Endothelial cell of umbilical vein (primary cell): ENCODE measurements around the gene PLA2G4E. TPM values are rescaled to one million over a fixed set of nuclear protein-coding genes. Genes with fewer than 3 reads are reported as not detected.

Experiments
- BruUV-seq: library from RNA; stranded (reverse); fragments of 400-500 nt; replicated peaks from 2 replicates; lab custom pipeline; 2021; lab: Mats Ljungman, UMichigan
- CTCF ChIA-PET: fragments of 300-600, 350-600 bp; sonication (Branson Sonifier 250); formaldehyde crosslinking; loops from one replicate; lab custom pipeline; 2021; ENCODE audit warnings: antibody characterized with exemption, inconsistent platforms; lab: Charles Lee
- POLR2A ChIA-PET: fragments of 300-600, 350-600 bp; sonication (Branson Sonifier 250); formaldehyde crosslinking; loops from one replicate; lab custom pipeline; 2021; ENCODE audit warnings: antibody characterized with exemption, inconsistent platforms; lab: Charles Lee
- DNase-seq: peaks from one replicate; pipeline ENCODE4 v3.0.0-alpha.2; 2011; ENCODE audit warnings: low read depth, low spot score
- FAIRE-seq: peaks from 2 replicates; lab custom pipeline; 2011; peaks lifted over from hg19 to GRCh38; lab: Jason Lieb, UNC
- H2AFZ ChIP-seq: 2 replicates; pipeline ENCODE4 v1.6.0; 2012; ENCODE audit warnings: low read depth, low read length, control low read depth, inconsistent platforms
- H3K27ac ChIP-seq: 2 replicates; pipeline ENCODE4 v1.5.1; 2011; ENCODE audit warnings: low read depth, mild to moderate bottlenecking, control low read depth, low read length, moderate library complexity; ENCODE audit not compliant: insufficient read depth
- H3K27me3 ChIP-seq, 2 experiments: 2 replicates each; pipeline versions ENCODE4 v1.6.0 to v1.6.1; 2011; ENCODE audit warnings: low read length in 2 of 2, mixed read lengths in 1 of 2; ENCODE audit not compliant: control insufficient read depth in 2 of 2, insufficient read depth in 2 of 2
- H3K36me3 ChIP-seq, 2 experiments: 2 replicates in 1 of 2; 3 replicates in 1 of 2; pipeline ENCODE4 v1.5.1; 2011; ENCODE audit warnings: low read length in 2 of 2, mild to moderate bottlenecking in 1 of 2, moderate library complexity in 1 of 2; ENCODE audit not compliant: control insufficient read depth in 2 of 2, insufficient read depth in 2 of 2; ENCODE audit errors: extremely low read depth in 1 of 2
- H3K4me1 ChIP-seq: 3 replicates; pipeline ENCODE4 v1.5.1; 2011; ENCODE audit warnings: mild to moderate bottlenecking, low read length; ENCODE audit not compliant: control insufficient read depth, insufficient read depth; ENCODE audit errors: extremely low read depth
- H3K4me2 ChIP-seq: 2 replicates; pipeline ENCODE4 v1.6.1; 2011; ENCODE audit warnings: low read length, control low read depth, mixed read lengths; ENCODE audit not compliant: insufficient read depth
- H3K4me3 ChIP-seq, 3 experiments: fragments of 200-600 bp in 1 of 3; sonication (generic), shearing (Covaris generic) in 1 of 3; replicated peaks in 1 of 3; 2 replicates each; pipeline ENCODE4 v1.5.1; 2011 to 2016; ENCODE audit warnings: control low read depth in 3 of 3, low read length in 3 of 3, mild to moderate bottlenecking in 2 of 3, inconsistent platforms in 1 of 3, low read depth in 1 of 3, moderate library complexity in 1 of 3; ENCODE audit not compliant: insufficient read depth in 1 of 3
- H3K79me2 ChIP-seq: 2 replicates; pipeline ENCODE4 v1.6.0; 2012; ENCODE audit warnings: low read length, inconsistent platforms; ENCODE audit not compliant: control insufficient read depth, insufficient read depth
- H3K9ac ChIP-seq: replicated peaks from 2 replicates; pipeline ENCODE3; 2011; ENCODE audit warnings: low read length, control low read depth; ENCODE audit not compliant: insufficient read depth; ENCODE audit errors: extremely low read depth
- H3K9me1 ChIP-seq: replicated peaks from 3 replicates; pipeline ENCODE4 v1.6.0; 2011; ENCODE audit warnings: mild to moderate bottlenecking, low read length; ENCODE audit not compliant: control insufficient read depth, insufficient read depth; ENCODE audit errors: extremely low read depth
- H3K9me3 ChIP-seq: replicated peaks from 2 replicates; pipeline ENCODE4 v1.5.1; 2012; ENCODE audit warnings: low read length, inconsistent platforms; ENCODE audit not compliant: control insufficient read depth, insufficient read depth
- H4K20me1 ChIP-seq: replicated peaks from 2 replicates; pipeline ENCODE3; 2011; ENCODE audit warnings: mild to moderate bottlenecking, low read length; ENCODE audit not compliant: control insufficient read depth, insufficient read depth; ENCODE audit errors: extremely low read depth
- EZH2 ChIP-seq: IDR thresholded peaks from 2 replicates; pipeline ENCODE4 v1.6.1; 2012; ENCODE audit warnings: borderline replicate concordance, low read depth, mild to moderate bottlenecking, moderate library complexity, low read length, inconsistent platforms; ENCODE audit not compliant: severe bottlenecking
- FOS ChIP-seq: IDR thresholded peaks from 2 replicates; pipeline ENCODE4 v1.6.1; 2011; ENCODE audit warnings: mild to moderate bottlenecking, low read length, moderate library complexity, borderline replicate concordance; ENCODE audit not compliant: insufficient read depth
- GATA2 ChIP-seq: IDR thresholded peaks from 2 replicates; pipeline ENCODE4 v1.7.0; 2011; ENCODE audit warnings: low read depth, mild to moderate bottlenecking, moderate library complexity, mixed read lengths, low read length; ENCODE audit not compliant: insufficient read length, insufficient read depth
- JUN ChIP-seq: IDR thresholded peaks from 2 replicates; pipeline ENCODE4 v1.6.1; 2011; ENCODE audit warnings: borderline replicate concordance, low read depth; ENCODE audit not compliant: insufficient read length, insufficient read depth
- MYC ChIP-seq: IDR thresholded peaks from one replicate; pipeline ENCODE4 v1.6.1; 2011; ENCODE audit warnings: mild to moderate bottlenecking, low read depth, low read length
- POLR2A ChIP-seq: IDR thresholded peaks from 2 replicates; pipeline ENCODE4 v1.6.1; 2012; ENCODE audit warnings: low read depth, mild to moderate bottlenecking, control low read depth, low read length
- POLR2AphosphoS5 ChIP-seq: IDR thresholded peaks from 2 replicates; pipeline ENCODE4 v1.6.1; 2012; ENCODE audit warnings: low read depth, mild to moderate bottlenecking, control low read depth, low read length, moderate library complexity; ENCODE audit not compliant: insufficient read depth
- dilution Hi-C: fragments of 300-500 bp; cut with MboI; formaldehyde crosslinking; loops from one replicate; pipeline ENCODE4 v1.15.0; 2019; ENCODE audit warnings: low sequenced_read_pairs; ENCODE audit not compliant: extremely low pct_ligation_motif_present
- intact Hi-C: fragments of 100-400 bp; cut with micrococcal nuclease; formaldehyde crosslinking; loops from one replicate; pipeline ENCODE4 v1.10.0; 2022
- polyA plus RNA-seq, 4 experiments: library from polyadenylated mRNA; depleted of rRNA in 3 of 4; stranded (reverse) in 3 of 4; unstranded in 1 of 4; fragments of >200 nt; gene quantifications; 2 replicates each; pipeline versions ENCODE4 v1.2.1 to v1.2.3, GENCODE V29; 2011 to 2012; ENCODE audit warnings: missing spikeins in 1 of 4
- total RNA-seq: library from RNA; stranded (reverse); gene quantifications from 2 replicates; pipeline ENCODE4 v1.2.3, GENCODE V29; 2021
- TF ChIP-seq, protein P1 (sequence below): IDR thresholded peaks from 2 replicates; pipeline ENCODE4 v1.6.1; 2011; ENCODE audit not compliant: insufficient read depth, insufficient read length
- TF ChIP-seq, protein P2 (sequence below), 2 donors: IDR thresholded peaks; 1 replicate in 1 of 2; 2 replicates in 1 of 2; pipeline ENCODE4 v1.5.1; 2011; ENCODE audit warnings: low read length in 2 of 2, mild to moderate bottlenecking in 2 of 2, moderate library complexity in 2 of 2, control low read depth in 1 of 2, inconsistent platforms in 1 of 2, low read depth in 1 of 2; ENCODE audit not compliant: insufficient read depth in 1 of 2; ENCODE audit errors: extremely low read depth in 1 of 2

PLA2G4E gene
- total and polyA plus RNA-seq, 2 donors (not counting 3 experiments of a cell fraction or from before 2014, with no cell fraction given), result not detected

DNA sequence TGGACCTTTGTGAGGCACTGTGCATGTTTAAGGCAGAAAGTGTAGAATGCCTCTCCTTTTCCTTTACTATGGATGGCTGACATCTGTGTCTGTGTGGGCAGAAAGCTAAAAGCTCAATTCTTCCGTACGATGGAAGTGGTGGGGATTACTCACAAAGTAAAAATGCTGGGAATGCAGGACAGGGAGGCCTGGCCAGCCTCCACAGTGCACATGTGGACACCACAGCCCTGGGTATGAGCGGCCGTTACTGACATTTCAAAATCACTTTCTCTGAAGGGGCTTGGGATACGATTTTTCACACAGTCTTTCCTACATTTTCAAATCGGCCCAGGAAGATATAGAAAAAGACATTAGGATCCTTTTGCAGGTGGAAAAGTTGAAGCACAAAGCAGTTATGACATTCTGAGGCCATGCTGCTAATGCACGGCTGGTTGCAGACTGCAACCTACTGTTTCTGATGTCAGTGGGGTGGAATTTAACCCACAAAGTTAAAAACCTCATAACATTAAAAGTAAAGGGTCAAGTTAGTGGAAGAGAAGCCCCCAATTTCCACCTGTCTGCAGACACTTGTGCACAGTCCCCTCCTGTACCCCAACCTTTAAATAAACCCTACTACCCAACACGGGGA lies 76.4 kb downstream of the PLA2G4E start:
- no peaks in the 10 kb centered on the region for H3K9me1 ChIP-seq
- no TSS peak for BruUV-seq
- ChIA-PET CTCF (interaction anchor here (1.0 to 1.9 kb wide), 8 partner anchors 12 to 40 kb away, joined by 3 to 6 read pairs (median 5); partner anchors contain the start of gene EHD4), POLR2A (interaction anchor here (1.5 kb wide), 1 partner anchor 28 kb away, joined by 9 read pairs; the partner anchor contains the start of gene EHD4)
- H3K36me3 ChIP-seq, result peaks cover 18 to 19% of the 10 kb centered on the region in 2 experiments
- no peaks in the 10 kb centered on the region for H3K9me3 ChIP-seq
- no peak overlapping the region for H3K4me3 ChIP-seq
- peak; percentile 82 for DNase-seq
- dilution Hi-C loops, result no loop called here
- peak; percentile 96 for FAIRE-seq
- H3K4me1 ChIP-seq, result peaks cover 91% of the 10 kb centered on the region
- peak overlapping the region; percentile 80 for H3K9ac ChIP-seq
- no peak overlapping the region for H2AFZ ChIP-seq
- intact Hi-C loops, result loop anchor here (1.0 kb wide), 3 partner anchors 8 to 28 kb away; partner anchors contain the start of gene EHD4
- peak overlapping the region; percentile 99 for H3K27ac ChIP-seq
- no peaks in the 10 kb centered on the region for H4K20me1 ChIP-seq
- TF ChIP-seq POLR2AphosphoS5 (peak; percentile 38), MYC (peak; percentile 84), FOS (peak; percentile 78), GATA2 (no peak), JUN (peak; percentile 79), EZH2 (no peak), POLR2A (peak; percentile 20)
- TF ChIP-seq, protein P1, sequence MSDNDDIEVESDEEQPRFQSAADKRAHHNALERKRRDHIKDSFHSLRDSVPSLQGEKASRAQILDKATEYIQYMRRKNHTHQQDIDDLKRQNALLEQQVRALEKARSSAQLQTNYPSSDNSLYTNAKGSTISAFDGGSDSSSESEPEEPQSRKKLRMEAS, result peak; percentile 68
- TF ChIP-seq, protein P2, sequence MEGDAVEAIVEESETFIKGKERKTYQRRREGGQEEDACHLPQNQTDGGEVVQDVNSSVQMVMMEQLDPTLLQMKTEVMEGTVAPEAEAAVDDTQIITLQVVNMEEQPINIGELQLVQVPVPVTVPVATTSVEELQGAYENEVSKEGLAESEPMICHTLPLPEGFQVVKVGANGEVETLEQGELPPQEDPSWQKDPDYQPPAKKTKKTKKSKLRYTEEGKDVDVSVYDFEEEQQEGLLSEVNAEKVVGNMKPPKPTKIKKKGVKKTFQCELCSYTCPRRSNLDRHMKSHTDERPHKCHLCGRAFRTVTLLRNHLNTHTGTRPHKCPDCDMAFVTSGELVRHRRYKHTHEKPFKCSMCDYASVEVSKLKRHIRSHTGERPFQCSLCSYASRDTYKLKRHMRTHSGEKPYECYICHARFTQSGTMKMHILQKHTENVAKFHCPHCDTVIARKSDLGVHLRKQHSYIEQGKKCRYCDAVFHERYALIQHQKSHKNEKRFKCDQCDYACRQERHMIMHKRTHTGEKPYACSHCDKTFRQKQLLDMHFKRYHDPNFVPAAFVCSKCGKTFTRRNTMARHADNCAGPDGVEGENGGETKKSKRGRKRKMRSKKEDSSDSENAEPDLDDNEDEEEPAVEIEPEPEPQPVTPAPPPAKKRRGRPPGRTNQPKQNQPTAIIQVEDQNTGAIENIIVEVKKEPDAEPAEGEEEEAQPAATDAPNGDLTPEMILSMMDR (IDR thresholded peaks at IDR 0.05; ENCODE audit: extremely low read depth in 1 of 2, insufficient read depth in 1 of 2, low read depth in 1 of 2, low read length in 2 of 2), result no peak
- peaks cover 77% of the 10 kb centered on the region for H3K79me2 ChIP-seq
- no peaks in the 10 kb centered on the region for H3K27me3 ChIP-seq
- peak overlapping the region; percentile 35 for H3K4me2 ChIP-seq
